Testis (tissue), 2 donors: ENCODE results near the gene DIPK2B.

Experiments
- CTCF ChIP-seq, 3 experiments: fragments of 450-650 bp in 2 of 3; fragments of 200-600 bp in 1 of 3; sonication (generic) in 1 of 3; IDR thresholded peaks; one replicate each; pipeline ENCODE4 v1.5.1; 2016 to 2019; ENCODE audit warnings: antibody characterized with exemption in 3 of 3, mild to moderate bottlenecking in 2 of 3, moderate library complexity in 1 of 3
- POLR2A ChIP-seq: fragments of 450-650 bp; IDR thresholded peaks from one replicate; pipeline ENCODE4 v1.6.1; 2017; ENCODE audit warnings: antibody characterized with exemption, mild to moderate bottlenecking, moderate library complexity

GRCh38 chrX:45186643-45187026, 14.0 kb downstream of the DIPK2B start:
- TF ChIP-seq CTCF (IDR thresholded peaks at IDR 0.05), result no peak
- no peak for TF ChIP-seq POLR2A
